ENCODE measurements around the gene TPCN2.
"Not testable (repeated sequence)": the region's sequence is repeated elsewhere in the genome, so short reads cannot be mapped to it uniquely, and the experiment has no call there.

Gene TPCN2

GRCh38 chr11:69067200-69067599, 18.5 kb downstream of the TPCN2 start:
- DNase-seq (ENCODE audit: low read depth, low spot score): no peak

GRCh38 chr11:69071086-69071800, 22.5 kb downstream of the TPCN2 start:
- no peak for DNase-seq (ENCODE audit: low read depth, low spot score)
- H3K27ac ChIP-seq: no peak overlapping the region

More at GRCh38 chr11:69067200-69067599, 18.5 kb downstream of the TPCN2 start:
- H3K27ac ChIP-seq: no peak overlapping the region

GRCh38 chr11:69071956-69072355, 23.2 kb downstream of the TPCN2 start:
- no peak overlapping the region for H3K27ac ChIP-seq
- no peak for DNase-seq (ENCODE audit: low read depth, low spot score)

- no peak for DNase-seq (ENCODE audit: low read depth, low spot score)
- no peak overlapping the region for H3K27ac ChIP-seq
These were observed 24.7 kb downstream of the TPCN2 start for GRCh38 chr11:69073469-69073868.

- DNase-seq (ENCODE audit: low read depth, low spot score): no peak
- H3K27ac ChIP-seq: no peak overlapping the region
These were observed 25.8 kb downstream of the TPCN2 start for GRCh38 chr11:69074375-69075140.

GRCh38 chr11:69075421-69076128, 26.8 kb downstream of the TPCN2 start:
- peak; percentile 34 for DNase-seq (ENCODE audit: low read depth, low spot score)
- H3K27ac ChIP-seq: no peak overlapping the region

- H3K27ac ChIP-seq: no peak overlapping the region
- DNase-seq (ENCODE audit: low read depth, low spot score): no peak
These were observed 27.5 kb downstream of the TPCN2 start for GRCh38 chr11:69076129-69076791.

- H3K27ac ChIP-seq; DNase-seq (ENCODE audit: low read depth, low spot score): not testable (repeated sequence)
These were observed 28.2 kb downstream of the TPCN2 start for GRCh38 chr11:69076977-69077376.

GRCh38 chr11:69078508-69078907, 29.8 kb downstream of the TPCN2 start:
- no peak overlapping the region for H3K27ac ChIP-seq
- no peak for DNase-seq (ENCODE audit: low read depth, low spot score)

GRCh38 chr11:69078930-69079605, 30.3 kb downstream of the TPCN2 start:
- no peak for DNase-seq (ENCODE audit: low read depth, low spot score)
- H3K27ac ChIP-seq: no peak overlapping the region

- peak overlapping the region; percentile 40 for H3K27ac ChIP-seq
- DNase-seq (ENCODE audit: low read depth, low spot score): no peak
These were observed 31.0 kb downstream of the TPCN2 start for GRCh38 chr11:69079661-69080256.

- peak; percentile 36 for DNase-seq (ENCODE audit: low read depth, low spot score)
- H3K27ac ChIP-seq: peak overlapping the region; percentile 40
These were observed 31.7 kb downstream of the TPCN2 start for GRCh38 chr11:69080257-69080995.

- DNase-seq (ENCODE audit: low read depth, low spot score): no peak
- H3K27ac ChIP-seq: no peak overlapping the region
These were observed 32.4 kb downstream of the TPCN2 start for GRCh38 chr11:69081180-69081579.

GRCh38 chr11:69083531-69084247, 35.0 kb downstream of the TPCN2 start:
- DNase-seq (ENCODE audit: low read depth, low spot score): no peak

GRCh38 chr11:69084371-69084770, 35.6 kb downstream of the TPCN2 start:
- H3K27ac ChIP-seq: no peak overlapping the region
- no peak for DNase-seq (ENCODE audit: low read depth, low spot score)

More at GRCh38 chr11:69083531-69084247, 35.0 kb downstream of the TPCN2 start:
- no peak overlapping the region for H3K27ac ChIP-seq

- no peak for DNase-seq (ENCODE audit: low read depth, low spot score)
- no peak overlapping the region for H3K27ac ChIP-seq
These were observed 36.9 kb downstream of the TPCN2 start for GRCh38 chr11:69085490-69086095.

- no peak overlapping the region for H3K27ac ChIP-seq
- no peak for DNase-seq (ENCODE audit: low read depth, low spot score)
These were observed 37.7 kb downstream of the TPCN2 start for GRCh38 chr11:69086152-69087132.

Data from epithelial cell of prostate (primary cell).